ENCODE measurements around the gene CLOCK. TPM values are rescaled to one million over a fixed set of nuclear protein-coding genes. Genes with fewer than 3 reads are reported as not detected.

CLOCK gene
- total and polyA plus RNA-seq, 2 of the 8 experiments (the other 6 are each of a cell fraction or from before 2014, with no cell fraction given): 7.7 to 24.2 TPM

DNA sequence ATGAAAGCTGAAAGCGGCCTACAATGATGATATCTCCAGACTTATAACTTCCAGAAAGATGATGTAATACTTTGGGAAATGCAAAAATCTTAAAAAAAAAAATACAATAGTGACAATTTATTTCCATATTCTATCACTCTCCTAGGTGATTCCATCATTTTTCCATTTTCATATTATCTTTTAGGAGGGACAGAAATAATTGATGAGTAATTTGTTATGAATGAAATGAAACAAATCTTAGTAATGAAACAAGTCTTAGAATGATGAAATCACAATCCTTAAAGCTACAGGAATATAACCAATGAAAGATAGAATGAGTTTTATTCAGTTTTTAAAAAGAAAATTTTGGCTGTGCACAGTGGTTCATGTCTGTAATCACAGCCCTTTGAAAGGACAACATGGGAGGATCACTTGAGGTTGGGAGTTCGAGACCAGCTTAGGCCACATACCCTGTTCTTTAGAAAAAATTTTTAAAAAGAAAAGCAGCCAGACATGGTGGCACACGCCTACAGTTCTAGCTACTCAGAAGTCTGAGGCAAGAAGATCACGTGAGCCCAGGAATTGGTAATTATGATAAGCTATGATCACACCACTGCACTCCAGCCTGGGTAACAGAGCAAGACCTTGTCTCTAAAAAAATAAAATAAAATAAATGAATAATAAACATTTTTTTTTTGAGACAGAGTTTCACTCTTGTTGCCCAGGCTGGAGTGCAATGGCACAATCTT, 21.7 kb downstream of the CLOCK start:
- 93% methylated on average over 4 of the region's 4 CpGs; no CpG with 5 or more reads in 1 of the 2 experiments for WGBS, 2 experiments (ENCODE audit: extremely low coverage in 1 of 2, insufficient coverage in 1 of 2, insufficient read length in 1 of 2, insufficient replicate concordance in 2 of 2, low coverage in 1 of 2, low lambda C conversion rate in 2 of 2, missing lambda C conversion rate in 1 of 2)
- H3K14ac ChIP-seq (ENCODE audit: insufficient read length): no peak overlapping the region
- no peak overlapping the region for H2BK120ac ChIP-seq (replicated peaks; ENCODE audit: low read depth, low read length)
- H3K4me3 ChIP-seq (ENCODE audit: extremely low read depth in 1 of 4, insufficient read depth in 2 of 4, low read depth in 3 of 4, low read length in 4 of 4): no peak overlapping the region
- H2BK5ac ChIP-seq (ENCODE audit: low read depth, low read length): no peak overlapping the region
- H3K27me3 ChIP-seq (replicated peaks in 1 of 4; ENCODE audit: control insufficient read depth in 3 of 4, extremely low read depth in 1 of 4, insufficient read depth in 3 of 4, low read length in 3 of 4): no peaks in the 10 kb centered on the region
- no peak overlapping the region for H3K27ac ChIP-seq (ENCODE audit: low read depth, low read length)
- H3K9ac ChIP-seq (replicated peaks in 1 of 4; ENCODE audit: extremely low read depth in 1 of 4, low read depth in 3 of 4, low read length in 3 of 4): no peak overlapping the region
- DNase-seq (ENCODE audit: low read depth in 1 of 2, low spot score in 2 of 2) (no peak), FAIRE-seq (no peak)
- H4K5ac ChIP-seq (ENCODE audit: insufficient read length, low read depth, low read length): no peak overlapping the region
- no peaks in the 10 kb centered on the region for H3K23me2 ChIP-seq (ENCODE audit: low read depth, low read length)
- H3K18ac ChIP-seq (ENCODE audit: extremely low read depth, low read length): no peak overlapping the region
- POLR2A ChIA-PET (ENCODE audit: partially characterized antibody): interaction anchor here (1.2 kb wide), 1 partner anchor 22 kb away, joined by 3 read pairs; the partner anchor contains the start of gene CLOCK
- no peak overlapping the region for H2BK12ac ChIP-seq (ENCODE audit: low read depth, low read length)
- H3K56ac ChIP-seq (replicated peaks; ENCODE audit: insufficient read length, low read depth, low read length): no peak overlapping the region
- H4K20me1 ChIP-seq (replicated peaks in 1 of 2; ENCODE audit: control insufficient read depth in 1 of 2, insufficient read depth in 2 of 2, low read length in 2 of 2): no peaks in the 10 kb centered on the region
- no peak overlapping the region for H3K23ac ChIP-seq (ENCODE audit: insufficient read length)
- H3K4me2 ChIP-seq (ENCODE audit: insufficient read depth in 1 of 2, low read depth in 2 of 2, low read length in 2 of 2): no peak overlapping the region
- no peak overlapping the region for H4K8ac ChIP-seq (ENCODE audit: extremely low read depth, insufficient read depth, low read length)
- H2AK5ac ChIP-seq (ENCODE audit: low read depth, low read length): no peak overlapping the region
- H3K9me3 ChIP-seq (ENCODE audit: insufficient read depth in 2 of 2, low read depth in 1 of 2, low read length in 1 of 2): no peaks in the 10 kb centered on the region
- H4K91ac ChIP-seq (replicated peaks; ENCODE audit: insufficient read length, low read length): no peak overlapping the region
- H3K36me3 ChIP-seq (ENCODE audit: control insufficient read depth in 2 of 4, insufficient read depth in 4 of 4, low read length in 3 of 4): no peaks in the 10 kb centered on the region
- no peak overlapping the region for H2BK20ac ChIP-seq (ENCODE audit: low read length)
- CTCF ChIA-PET (ENCODE audit: partially characterized antibody): interaction anchor here (0.6 kb wide), 1 partner anchor 10 kb away, joined by 3 read pairs; no protein-coding TSS in a partner anchor
- H3K4ac ChIP-seq (replicated peaks; ENCODE audit: insufficient read length, low read depth, low read length): no peak overlapping the region
- peaks cover 0 to under 1% (median 0%) of the 10 kb centered on the region in 4 experiments; a peak in 2 of 7 replicates for H3K4me1 ChIP-seq (replicated peaks in 1 of 4; ENCODE audit: control insufficient read depth in 3 of 4, insufficient read depth in 4 of 4, low read length in 3 of 4)
- peaks cover 0 to 87% of the 10 kb centered on the region in 2 experiments; a peak in 2 of 4 replicates for H3K79me2 ChIP-seq (ENCODE audit: control insufficient read depth in 1 of 2, insufficient read depth in 2 of 2, low read length in 2 of 2)
- H2AFZ ChIP-seq (ENCODE audit: low read length): no peak overlapping the region
- H3K79me1 ChIP-seq (ENCODE audit: low read depth, low read length): no peaks in the 10 kb centered on the region
- no peak overlapping the region for H2BK15ac ChIP-seq (ENCODE audit: low read length)
- TF ChIP-seq, protein P1, sequence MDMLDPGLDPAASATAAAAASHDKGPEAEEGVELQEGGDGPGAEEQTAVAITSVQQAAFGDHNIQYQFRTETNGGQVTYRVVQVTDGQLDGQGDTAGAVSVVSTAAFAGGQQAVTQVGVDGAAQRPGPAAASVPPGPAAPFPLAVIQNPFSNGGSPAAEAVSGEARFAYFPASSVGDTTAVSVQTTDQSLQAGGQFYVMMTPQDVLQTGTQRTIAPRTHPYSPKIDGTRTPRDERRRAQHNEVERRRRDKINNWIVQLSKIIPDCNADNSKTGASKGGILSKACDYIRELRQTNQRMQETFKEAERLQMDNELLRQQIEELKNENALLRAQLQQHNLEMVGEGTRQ (IDR thresholded peaks at IDR 0.05; ENCODE audit: low read length): no peak
- TF ChIP-seq SP1 (IDR thresholded peaks at IDR 0.05; ENCODE audit: low read depth, low read length) (no peak), KDM4A (IDR thresholded peaks at IDR 0.05; ENCODE audit: low read depth, low read length, severe bottlenecking) (no peak), ZNF274 (IDR thresholded peaks at IDR 0.05; ENCODE audit: borderline replicate concordance, extremely low read depth, low read length) (no peak)
- TF ChIP-seq, protein P2, sequence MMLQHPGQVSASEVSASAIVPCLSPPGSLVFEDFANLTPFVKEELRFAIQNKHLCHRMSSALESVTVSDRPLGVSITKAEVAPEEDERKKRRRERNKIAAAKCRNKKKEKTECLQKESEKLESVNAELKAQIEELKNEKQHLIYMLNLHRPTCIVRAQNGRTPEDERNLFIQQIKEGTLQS (IDR thresholded peaks at IDR 0.05; ENCODE audit: insufficient read depth, low read depth, low read length): no peak

Measured in H1 (cell line).